ENCODE results near the gene HOGA1. TPM values are rescaled to one million over a fixed set of nuclear protein-coding genes. Genes with fewer than 3 reads are reported as not detected.

The HOGA1 gene
- total and polyA plus RNA-seq, 2 of the 13 experiments (the other 11 are each of a cell fraction or from before 2014, with no cell fraction given): 7.6 to 19.5 TPM

GRCh38 chr10:97577701-97578100 lies 6.5 kb upstream of the HOGA1 start:
- Histone ChIP-seq H3K4me1 (ENCODE audit: insufficient read depth, low read length) (peaks cover 17% of the 10 kb centered on the region), H3K79me2 (ENCODE audit: insufficient read depth, low read length) (no peaks in the 10 kb centered on the region), H3K4me3 (replicated peaks in 1 of 3; ENCODE audit: insufficient read depth in 1 of 3, low read depth in 2 of 3, low read length in 3 of 3) (no peak overlapping the region), H3K27me3 (ENCODE audit: control insufficient read depth in 1 of 2, insufficient read depth in 2 of 2, low read length in 2 of 2) (peaks cover 0 to 12% of the 10 kb centered on the region in 2 experiments; a peak in 1 of 5 replicates), H3K9ac (ENCODE audit: insufficient read depth, low read depth, low read length) (no peak overlapping the region), H2AFZ (ENCODE audit: low read length) (no peak overlapping the region), H4K20me1 (ENCODE audit: insufficient read depth, low read length) (no peaks in the 10 kb centered on the region), H3K36me3 (replicated peaks in 1 of 2; ENCODE audit: control insufficient read depth in 1 of 2, insufficient read depth in 2 of 2, low read length in 2 of 2) (no peaks in the 10 kb centered on the region), H3K9me3 (ENCODE audit: low read length) (no peaks in the 10 kb centered on the region), H3K4me2 (ENCODE audit: low read depth, low read length) (no peak overlapping the region), H3K27ac (ENCODE audit: extremely low read length, insufficient read depth, low read length) (no peak overlapping the region)
- POLR2A ChIA-PET: no interaction called here
- FAIRE-seq (no peak), ATAC-seq (no peak), DNase-seq (ENCODE audit: low spot score) (no peak)
- WGBS (ENCODE audit: low lambda C conversion rate): 49% methylated on average over 5 of the region's 9 CpGs
- in situ Hi-C loops (cut with HindIII; ENCODE audit: extremely low pct_ligation_motif_present, low pct_unique_long_range_greater_than_20kb) (no loop called here), intact Hi-C loops (cut with micrococcal nuclease; ENCODE audit: unreplicated experiment) (no loop called here)
- BruUV-seq (replicated peaks): no TSS peak
- CTCF ChIA-PET (ENCODE audit: low intra/inter-chr PET ratio, low total read pairs): no interaction called here
- no peak for TF ChIP-seq KIAA2018 (CRISPR knock-in tag; IDR thresholded peaks at IDR 0.05; ENCODE audit: borderline replicate concordance)
- no peak for TF ChIP-seq DNMT3B (CRISPR knock-in tag; conservative IDR thresholded peaks at IDR 0.05)
- no peak for TF ChIP-seq MIER2 (CRISPR knock-in tag; IDR thresholded peaks at IDR 0.05)
- no peak for TF ChIP-seq SP1 (IDR thresholded peaks at IDR 0.05)
- no peak for TF ChIP-seq SP1 (CRISPR knock-in tag; IDR thresholded peaks at IDR 0.05)
- no peak for TF ChIP-seq FOXJ3 (CRISPR knock-in tag; IDR thresholded peaks at IDR 0.05; ENCODE audit: borderline replicate concordance)
- TF ChIP-seq ZNF143 (CRISPR knock-in tag; IDR thresholded peaks at IDR 0.05): no peak
- no peak for TF ChIP-seq ZNF10 (CRISPR knock-in tag; IDR thresholded peaks at IDR 0.05; ENCODE audit: borderline replicate concordance, low read depth)
- TF ChIP-seq MEIS2 (CRISPR knock-in tag; IDR thresholded peaks at IDR 0.05): no peak
- TF ChIP-seq SIN3A (IDR thresholded peaks at IDR 0.05; ENCODE audit: borderline replicate concordance, low read depth, low read length): no peak
- TF ChIP-seq REPIN1 (CRISPR knock-in tag; IDR thresholded peaks at IDR 0.05; ENCODE audit: borderline replicate concordance, low read depth): no peak
- no peak for TF ChIP-seq HMG20A (CRISPR knock-in tag; IDR thresholded peaks at IDR 0.05; ENCODE audit: borderline replicate concordance)
- TF ChIP-seq, protein P1, sequence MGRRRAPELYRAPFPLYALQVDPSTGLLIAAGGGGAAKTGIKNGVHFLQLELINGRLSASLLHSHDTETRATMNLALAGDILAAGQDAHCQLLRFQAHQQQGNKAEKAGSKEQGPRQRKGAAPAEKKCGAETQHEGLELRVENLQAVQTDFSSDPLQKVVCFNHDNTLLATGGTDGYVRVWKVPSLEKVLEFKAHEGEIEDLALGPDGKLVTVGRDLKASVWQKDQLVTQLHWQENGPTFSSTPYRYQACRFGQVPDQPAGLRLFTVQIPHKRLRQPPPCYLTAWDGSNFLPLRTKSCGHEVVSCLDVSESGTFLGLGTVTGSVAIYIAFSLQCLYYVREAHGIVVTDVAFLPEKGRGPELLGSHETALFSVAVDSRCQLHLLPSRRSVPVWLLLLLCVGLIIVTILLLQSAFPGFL (CRISPR knock-in tag; IDR thresholded peaks at IDR 0.05): no peak
- TF ChIP-seq ZNF138 (CRISPR knock-in tag; IDR thresholded peaks at IDR 0.05; ENCODE audit: low read depth): no peak
- TF ChIP-seq KAT7 (CRISPR knock-in tag; IDR thresholded peaks at IDR 0.05; ENCODE audit: borderline replicate concordance): no peak
- TF ChIP-seq ZC3H4 (CRISPR knock-in tag; IDR thresholded peaks at IDR 0.05; ENCODE audit: borderline replicate concordance): no peak
- TF ChIP-seq MXI1 (IDR thresholded peaks at IDR 0.05; ENCODE audit: borderline replicate concordance, low read depth, low read length): no peak
- TF ChIP-seq ZNF383 (CRISPR knock-in tag; IDR thresholded peaks at IDR 0.05; ENCODE audit: borderline replicate concordance): no peak
- TF ChIP-seq ZFAT (CRISPR knock-in tag; conservative IDR thresholded peaks at IDR 0.05): no peak

All from HepG2 (cell line).